Right cardiac atrium (tissue), 5 donors: ENCODE results near the gene ZKSCAN3. TPM values are rescaled to one million over a fixed set of nuclear protein-coding genes. Genes with fewer than 3 reads are reported as not detected.
A peak's percentile ranks its signal among the peaks of the same experiment; 100 is the strongest.
"Not testable (repeated sequence)": the region's sequence is repeated elsewhere in the genome, so short reads cannot be mapped to it uniquely, and the experiment has no call there.

Source experiments
- ATAC-seq, 2 donors: fragments of 200-7000 bp; cut with Tn5 transposase; one replicate each; pipeline versions ENCODE4 v1.8.0 to v1.9.1; 2020; ENCODE audit warnings: moderate library complexity in 2 of 2, mild to moderate bottlenecking in 1 of 2
- DNase-seq, 3 donors: peaks; one replicate each; pipeline ENCODE4 v3.0.0-alpha.2; 2020
- H3K27ac ChIP-seq: one replicate; pipeline ENCODE4 v1.5.1; 2013; ENCODE audit warnings: mild to moderate bottlenecking, low read length, control low read depth, moderate library complexity
- H3K27me3 ChIP-seq: one replicate; pipeline ENCODE4 v1.6.1; 2013; ENCODE audit not compliant: control insufficient read depth, insufficient read depth
- H3K4me1 ChIP-seq: one replicate; pipeline ENCODE4 v1.6.1; 2013; ENCODE audit warnings: low read length; ENCODE audit not compliant: control insufficient read depth, insufficient read depth
- H3K4me3 ChIP-seq: one replicate; pipeline ENCODE4 v1.5.1; 2013; ENCODE audit warnings: low read length, control low read depth
- H3K9me3 ChIP-seq: one replicate; pipeline ENCODE4 v1.6.1; 2013; ENCODE audit warnings: low read length; ENCODE audit not compliant: control insufficient read depth
- WGBS: extraction: QIAGEN DNeasy Blood & Tissue Kit; methylation state at CpG from one replicate; pipeline ENCODE4 v1.1.7; 2013; 5-methylcytosine and 5-hydroxymethylcytosine counted together
- intact Hi-C, 4 donors: fragments of 100-400 bp; cut with DNase I; formaldehyde crosslinking; loops; one replicate each; pipeline versions ENCODE4 v1.11.0 to v1.14.0; 2022 to 2023
- polyA plus RNA-seq: library from polyadenylated mRNA; stranded (reverse); fragments of 200-250 nt; gene quantifications from one replicate; pipeline ENCODE4 v1.2.3, GENCODE V29; 2013
- total RNA-seq, 4 donors: library from RNA; stranded (reverse); fragmentation: NEBNext Ultra II Directional; extraction: Animal tissue kit (Norgen Biotek cat#: 25700); gene quantifications; one replicate each; pipeline ENCODE4 v1.2.1, GENCODE V29; 2021
- donor health status: healthy with polysubstance abuse.
- donor health status: DM: no; HTN: yes; CAD: no.
- donor health status: DM: no; HTN: no; CAD: no.
- donor health status: DM: no; HTN: yes; CAD: no; lungs with severe emphysema.
- donor health status: DM: yes; HTN: yes; CAD: no.

Gene ZKSCAN3
- total and polyA plus RNA-seq, 5 donors = 1.7 to 7.2 (median 5.3) TPM

GRCh38 chr6:28355743-28356665 lies 6.3 kb downstream of the ZKSCAN3 start:
- WGBS = 3% methylated on average over 19 of the region's 19 CpGs
- intact Hi-C loops = loop anchor here (5.0 to 10.0 kb wide), 4 partner anchors 74 to 224 kb away; partner anchors contain the start of gene PGBD1 (in 1 of the 4)
- peaks cover 6% of the 10 kb centered on the region for H3K4me1 ChIP-seq

GRCh38 chr6:28356666-28357020 lies 6.9 kb downstream of the ZKSCAN3 start:
- no peak for DNase-seq
- 68% methylated on average over 7 of the region's 7 CpGs for WGBS
- H3K27ac ChIP-seq = no peak overlapping the region
- no peaks in the 10 kb centered on the region for H3K27me3 ChIP-seq
- H3K9me3 ChIP-seq = no peaks in the 10 kb centered on the region
- intact Hi-C loops = loop anchor here (5.0 to 10.0 kb wide), 4 partner anchors 74 to 224 kb away; partner anchors contain the start of gene PGBD1 (in 1 of the 4)
- no peak overlapping the region for H3K4me3 ChIP-seq
- peaks cover 6% of the 10 kb centered on the region for H3K4me1 ChIP-seq
- ATAC-seq = no peak

More at GRCh38 chr6:28355743-28356665, 6.3 kb downstream of the ZKSCAN3 start:
- ATAC-seq = peak; percentile 89 to 90
- peak; percentile 66 to 88 (median 84) for DNase-seq
- Histone ChIP-seq H3K27me3 (no peaks in the 10 kb centered on the region), H3K4me3 (peak overlapping the region; percentile 67), H3K27ac (peak overlapping the region; percentile 81), H3K9me3 (no peaks in the 10 kb centered on the region)

- DNase-seq (no peak), ATAC-seq (no peak)
- H3K27me3 ChIP-seq = no peaks in the 10 kb centered on the region
- peaks cover 6% of the 10 kb centered on the region for H3K4me1 ChIP-seq
- no peaks in the 10 kb centered on the region for H3K9me3 ChIP-seq
- no peak overlapping the region for H3K4me3 ChIP-seq
- intact Hi-C loops = loop anchor here (5.0 to 10.0 kb wide), 4 partner anchors 75 to 225 kb away; partner anchors contain the start of gene PGBD1 (in 1 of the 4)
- no peak overlapping the region for H3K27ac ChIP-seq
- 72% methylated on average over 6 of the region's 6 CpGs for WGBS
Measured at GRCh38 chr6:28357036-28357435, 7.3 kb downstream of the ZKSCAN3 start.

- not testable (repeated sequence) for H3K4me3 ChIP-seq, DNase-seq, H3K27me3 ChIP-seq, ATAC-seq, H3K27ac ChIP-seq, H3K4me1 ChIP-seq, H3K9me3 ChIP-seq
- intact Hi-C loops = loop anchor here (5.0 to 10.0 kb wide), 4 partner anchors 77 to 227 kb away; partner anchors contain the start of gene PGBD1 (in 1 of the 4)
- WGBS = 92% methylated on average over 14 of the region's 16 CpGs
Measured at GRCh38 chr6:28359562-28359961, 9.8 kb downstream of the ZKSCAN3 start.

- WGBS = 90% methylated on average over 2 of the region's 2 CpGs
- no peak overlapping the region for H3K4me3 ChIP-seq
- intact Hi-C loops = no loop called here
- DNase-seq (no peak), ATAC-seq (no peak)
- H3K27me3 ChIP-seq = no peaks in the 10 kb centered on the region
- no peaks in the 10 kb centered on the region for H3K9me3 ChIP-seq
- no peak overlapping the region for H3K27ac ChIP-seq
- no peaks in the 10 kb centered on the region for H3K4me1 ChIP-seq
Measured at GRCh38 chr6:28360961-28361360, 11.2 kb downstream of the ZKSCAN3 start.

GRCh38 chr6:28365590-28365989 lies 15.8 kb downstream of the ZKSCAN3 start:
- 90% methylated on average over 4 of the region's 4 CpGs for WGBS
- not testable (repeated sequence) for ATAC-seq

GRCh38 chr6:28368522-28368921 lies 18.8 kb downstream of the ZKSCAN3 start:
- Histone ChIP-seq H3K27me3 (no peaks in the 10 kb centered on the region), H3K4me3 (no peak overlapping the region), H3K9me3 (no peaks in the 10 kb centered on the region), H3K27ac (no peak overlapping the region), H3K4me1 (no peaks in the 10 kb centered on the region)
- ATAC-seq (no peak), DNase-seq (no peak)
- intact Hi-C loops = no loop called here
- WGBS = 85% methylated on average over 4 of the region's 4 CpGs

More at GRCh38 chr6:28365590-28365989, 15.8 kb downstream of the ZKSCAN3 start:
- intact Hi-C loops, H3K27me3 ChIP-seq, H3K4me3 ChIP-seq, H3K9me3 ChIP-seq, DNase-seq, H3K4me1 ChIP-seq, H3K27ac ChIP-seq: not testable (repeated sequence)

- no peak overlapping the region for H3K27ac ChIP-seq
- DNase-seq = no peak
- intact Hi-C loops = no loop called here
- WGBS = 96% methylated on average over 3 of the region's 3 CpGs
- no peak overlapping the region for H3K4me3 ChIP-seq
- H3K4me1 ChIP-seq = no peaks in the 10 kb centered on the region
- no peak for ATAC-seq
- no peaks in the 10 kb centered on the region for H3K27me3 ChIP-seq
- H3K9me3 ChIP-seq = no peaks in the 10 kb centered on the region
Measured at GRCh38 chr6:28369463-28369862, 19.7 kb downstream of the ZKSCAN3 start.

- no peaks in the 10 kb centered on the region for H3K9me3 ChIP-seq
- H3K27me3 ChIP-seq = no peaks in the 10 kb centered on the region
- no peak overlapping the region for H3K27ac ChIP-seq
- ATAC-seq = no peak
- DNase-seq = no peak
- H3K4me3 ChIP-seq = no peak overlapping the region
- WGBS = 74% methylated on average over 2 of the region's 2 CpGs
- no peaks in the 10 kb centered on the region for H3K4me1 ChIP-seq
- intact Hi-C loops = no loop called here
Measured at GRCh38 chr6:28370440-28370839, 20.7 kb downstream of the ZKSCAN3 start.

- no peak for ATAC-seq
- intact Hi-C loops = no loop called here
- 90% methylated on average over 1 of the region's 1 CpG for WGBS
- Histone ChIP-seq H3K4me1 (no peaks in the 10 kb centered on the region), H3K9me3 (no peaks in the 10 kb centered on the region), H3K27me3 (no peaks in the 10 kb centered on the region), H3K4me3 (no peak overlapping the region), H3K27ac (no peak overlapping the region)
- no peak for DNase-seq
Measured at GRCh38 chr6:28371280-28371679, 21.5 kb downstream of the ZKSCAN3 start.

- Histone ChIP-seq H3K27ac (no peak overlapping the region), H3K9me3 (no peaks in the 10 kb centered on the region), H3K27me3 (no peaks in the 10 kb centered on the region), H3K4me3 (no peak overlapping the region), H3K4me1 (no peaks in the 10 kb centered on the region)
- DNase-seq = peak in 1 of 3 donors; percentile 33
- ATAC-seq = no peak
- intact Hi-C loops = no loop called here
- 72% methylated on average over 9 of the region's 9 CpGs for WGBS
Measured at GRCh38 chr6:28371706-28372451, 22.1 kb downstream of the ZKSCAN3 start.
